IPS-11a (cell line): ENCODE data around the gene HSPG2.

Experiments
- H3K4me3 ChIP-seq: one replicate; pipeline ENCODE4 v1.5.1; 2013; ENCODE audit warnings: low read depth, low read length, control low read depth

The HSPG2 gene

DNA sequence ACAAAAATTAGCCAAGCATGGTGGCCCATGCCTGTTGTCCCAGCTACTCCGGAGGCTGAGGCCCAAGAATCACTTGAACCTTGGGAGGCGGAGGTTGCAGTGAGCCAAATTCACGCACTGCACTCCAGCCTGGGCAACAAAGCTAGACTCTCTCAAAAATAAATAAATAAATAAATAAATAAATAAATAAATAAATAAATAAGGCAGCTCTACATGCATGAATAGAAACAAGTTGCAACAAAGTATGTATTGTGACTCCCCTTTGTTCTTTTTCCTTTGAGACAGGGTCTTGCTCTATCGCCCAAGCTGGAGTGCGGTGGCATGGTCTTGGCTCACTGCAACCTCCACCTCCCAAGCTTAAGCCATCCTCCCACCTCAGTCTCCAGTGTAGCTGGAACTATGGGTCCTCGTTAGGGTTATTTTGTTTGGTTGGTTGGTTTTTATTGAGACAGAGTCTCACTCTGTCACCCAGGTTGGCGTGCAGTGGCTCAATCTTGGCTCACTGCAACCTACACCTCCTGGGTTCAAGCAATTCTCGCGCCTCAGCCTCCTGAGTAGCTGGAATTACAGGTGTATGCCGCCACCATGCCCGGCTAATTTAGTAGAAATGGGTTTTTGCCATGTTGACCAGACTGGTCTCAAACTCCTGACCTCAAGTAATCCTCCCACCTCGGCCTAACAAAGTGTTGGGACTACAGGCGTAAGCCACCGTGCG lies 162.1 kb downstream of the HSPG2 start:
- H3K4me3 ChIP-seq: no peak overlapping the region

DNA sequence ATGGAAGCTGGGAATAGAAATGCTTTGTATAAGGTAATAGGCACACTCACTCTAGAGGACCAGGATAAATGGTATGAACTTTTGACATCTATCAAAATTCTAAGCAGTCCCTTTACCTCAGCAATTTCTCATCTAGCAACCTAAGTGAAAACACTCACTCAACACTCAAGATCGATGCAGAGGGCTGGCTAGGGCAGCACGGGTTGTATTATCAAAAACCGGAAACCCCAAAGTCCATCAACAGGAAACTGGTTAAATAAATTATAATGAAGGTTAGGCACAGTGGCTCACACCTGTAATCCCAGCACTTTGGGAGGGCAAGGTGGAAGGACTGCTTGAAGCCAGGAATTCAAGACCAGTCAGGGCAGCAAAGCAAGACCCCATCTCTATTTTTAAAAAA lies 163.5 kb downstream of the HSPG2 start:
- H3K4me3 ChIP-seq: no peak overlapping the region
